ELF-1 (cell line): ENCODE results near the gene ETFBKMT.

Experiments
- DNase-seq: peaks from one replicate; pipeline ENCODE4 v3.0.0-alpha.2; 2016; ENCODE audit warnings: low read depth, low spot score

The ETFBKMT gene

GRCh38 chr12:31718542-31719198 lies 59.2 kb downstream of the ETFBKMT start:
- peak; percentile 93 for DNase-seq

GRCh38 chr12:31722580-31722979 lies 63.1 kb downstream of the ETFBKMT start:
- no peak for DNase-seq
